Measurements from ENCODE around the gene RPL37A.

- TF ChIP-seq RAD21 (IDR thresholded peaks at IDR 0.05; ENCODE audit: low read length) (no peak), USF2 (IDR thresholded peaks at IDR 0.05; ENCODE audit: low read depth, low read length) (no peak), CTCF (conservative IDR thresholded peaks at IDR 0.05; ENCODE audit: low read depth, low read length) (no peak), POLR2A (IDR thresholded peaks at IDR 0.05; ENCODE audit: low read depth, low read length) (no peak), ELK1 (IDR thresholded peaks at IDR 0.05; ENCODE audit: borderline replicate concordance, low read depth, low read length) (no peak), MAFK (IDR thresholded peaks at IDR 0.05; ENCODE audit: low read depth, low read length) (no peak), CEBPB (IDR thresholded peaks at IDR 0.05; ENCODE audit: low read depth, low read length) (no peak)
Measured at GRCh38 chr2:216507220-216508160, 8.8 kb downstream of the RPL37A start.

Data from IMR-90 (cell line).